ENCODE measurements around the gene FTO.

The FTO gene

GRCh38 chr16:54135361-54136275 is 431.7 kb downstream of the FTO start:
- no peak for TF ChIP-seq CTCF (IDR thresholded peaks at IDR 0.05; ENCODE audit: low read depth, low read length, missing control alignments)
- no peak for DNase-seq (ENCODE audit: low read depth)
- H3K4me3 ChIP-seq (ENCODE audit: low read depth, low read length) = no peak overlapping the region

DNA sequence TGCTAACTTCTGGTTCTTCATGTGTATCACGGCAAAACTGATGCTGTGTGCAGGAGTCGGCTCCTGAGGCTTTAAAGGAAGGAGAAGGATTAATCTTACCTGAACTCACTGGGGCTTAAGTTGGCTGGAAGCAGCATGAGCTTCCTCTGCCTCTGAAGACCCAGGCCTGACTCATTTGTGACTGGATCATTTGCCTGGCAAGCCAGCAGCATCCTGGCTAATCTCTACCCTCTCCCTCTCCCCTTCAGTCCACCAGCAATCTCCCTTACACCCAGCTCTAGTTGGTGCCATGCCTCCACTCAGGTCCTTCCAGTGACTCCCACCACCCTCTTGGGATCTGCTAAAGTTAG is 432.3 kb downstream of the FTO start:
- H3K4me3 ChIP-seq (ENCODE audit: low read depth, low read length) = no peak overlapping the region
- no peak for DNase-seq (ENCODE audit: low read depth)
- no peak for TF ChIP-seq CTCF (IDR thresholded peaks at IDR 0.05; ENCODE audit: low read depth, low read length, missing control alignments)

GRCh38 chr16:54140057-54140787 is 436.3 kb downstream of the FTO start:
- H3K4me3 ChIP-seq (ENCODE audit: low read depth, low read length) = no peak overlapping the region
- no peak for DNase-seq (ENCODE audit: low read depth)
- no peak for TF ChIP-seq CTCF (IDR thresholded peaks at IDR 0.05; ENCODE audit: low read depth, low read length, missing control alignments)

DNA sequence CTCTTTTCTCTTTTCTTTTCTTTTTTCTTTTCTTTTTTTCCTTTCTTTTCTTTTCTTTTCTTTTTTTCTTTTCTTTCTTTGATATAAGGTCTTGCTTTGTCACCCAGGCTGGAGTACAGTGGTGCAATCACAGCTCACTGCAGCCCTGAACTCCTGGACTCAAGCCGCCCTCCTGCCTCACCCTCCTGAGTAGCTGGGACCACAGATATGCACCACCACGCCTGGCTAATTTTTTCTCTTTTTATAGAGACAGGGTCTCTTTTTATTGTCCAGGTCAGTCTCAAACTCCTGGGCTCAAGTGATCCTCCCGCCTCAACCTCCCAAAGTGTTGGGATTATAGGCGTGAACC is 436.8 kb downstream of the FTO start:
- no peak for DNase-seq (ENCODE audit: low read depth)
- no peak overlapping the region for H3K4me3 ChIP-seq (ENCODE audit: low read depth, low read length)
- TF ChIP-seq CTCF (IDR thresholded peaks at IDR 0.05; ENCODE audit: low read depth, low read length, missing control alignments) = no peak

DNA sequence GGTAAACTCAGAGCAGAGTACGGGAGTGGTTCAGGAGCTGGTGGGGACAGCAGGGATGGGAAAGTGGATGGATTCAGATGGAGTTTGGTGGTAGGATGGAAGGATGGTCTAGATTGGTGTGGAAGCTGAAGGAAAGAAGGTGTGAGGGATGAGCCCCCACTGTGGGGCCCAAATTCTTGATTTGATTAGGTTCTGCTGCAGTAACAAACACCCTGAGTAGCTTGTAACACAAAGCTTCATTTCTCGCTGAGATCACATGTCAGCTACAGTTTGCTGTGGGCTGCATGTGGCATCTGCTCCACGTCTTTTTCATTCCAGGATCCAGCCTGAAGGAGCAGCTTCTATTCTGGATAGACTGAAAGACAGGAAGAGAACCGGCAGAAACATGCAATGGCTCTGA is 438.8 kb downstream of the FTO start:
- TF ChIP-seq CTCF (IDR thresholded peaks at IDR 0.05; ENCODE audit: low read depth, low read length, missing control alignments) = no peak
- DNase-seq (ENCODE audit: low read depth) = no peak

DNA sequence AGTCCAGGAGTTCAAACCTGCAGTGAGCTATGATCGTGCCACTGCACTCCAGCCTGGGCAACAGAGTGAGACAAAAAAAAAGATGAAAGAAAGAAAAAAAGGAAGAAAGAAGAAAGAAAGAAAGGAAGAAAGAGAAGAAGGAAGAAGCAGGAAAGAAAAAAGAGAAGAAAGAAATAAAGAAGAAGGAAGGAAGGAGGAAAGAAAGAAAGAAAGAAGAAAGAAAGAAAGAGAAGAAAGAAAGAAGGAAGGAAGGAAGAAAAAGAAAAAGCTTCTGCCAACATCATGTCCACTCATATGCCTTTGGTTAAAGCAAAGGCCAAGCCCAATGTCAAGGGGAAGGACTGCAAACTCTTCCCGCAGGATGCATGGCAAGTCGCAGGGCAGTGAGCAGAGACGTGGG is 439.5 kb downstream of the FTO start:
- TF ChIP-seq CTCF (IDR thresholded peaks at IDR 0.05; ENCODE audit: low read depth, low read length, missing control alignments) = no peak
- no peak for DNase-seq (ENCODE audit: low read depth)
- no peak overlapping the region for H3K4me3 ChIP-seq (ENCODE audit: low read depth, low read length)

More for the DNA sequence above, 438.8 kb downstream of the FTO start:
- no peak overlapping the region for H3K4me3 ChIP-seq (ENCODE audit: low read depth, low read length)
